Transverse colon (tissue), 3 donors: ENCODE results near the gene UQCR11.

ENCODE experiments used
- POLR2A ChIP-seq: fragments of 450-650 bp; IDR thresholded peaks from one replicate; pipeline ENCODE4 v1.6.1; 2016; ENCODE audit warnings: antibody characterized with exemption, mild to moderate bottlenecking, moderate library complexity
- POLR2AphosphoS5 ChIP-seq, 3 donors: sonication (generic); formaldehyde crosslinking; IDR thresholded peaks; one replicate each; pipeline ENCODE4 v1.6.1; 2016; ENCODE audit warnings: antibody characterized with exemption in 3 of 3

DNA sequence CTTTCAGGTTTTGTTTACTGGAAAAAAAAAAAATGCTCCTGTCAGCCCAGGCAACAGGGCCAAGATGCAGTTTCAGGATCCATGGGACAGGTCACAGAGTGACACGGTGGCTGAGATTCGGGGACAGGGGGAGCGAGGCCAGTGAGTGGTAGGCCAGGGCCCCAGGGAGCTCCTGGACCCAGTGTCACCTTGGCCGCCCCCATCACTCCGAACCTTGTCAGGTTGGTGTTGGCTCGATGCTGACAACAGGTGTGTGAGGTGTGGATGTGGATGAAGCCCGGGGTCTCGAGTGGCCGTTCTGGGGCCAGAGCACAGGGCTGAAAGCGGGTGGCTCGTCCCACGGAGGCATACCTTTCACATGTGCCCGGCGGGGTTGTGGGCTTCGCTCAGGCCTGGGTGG, 6.1 kb upstream of the UQCR11 start:
- TF ChIP-seq POLR2A = no peak
- TF ChIP-seq POLR2AphosphoS5 (IDR thresholded peaks at IDR 0.05) = no peak
